Measurements from ENCODE around the gene DNAAF9.
"Not testable (repeated sequence)": the region's sequence is repeated elsewhere in the genome, so short reads cannot be mapped to it uniquely, and the experiment has no call there.

DNAAF9 gene

DNA sequence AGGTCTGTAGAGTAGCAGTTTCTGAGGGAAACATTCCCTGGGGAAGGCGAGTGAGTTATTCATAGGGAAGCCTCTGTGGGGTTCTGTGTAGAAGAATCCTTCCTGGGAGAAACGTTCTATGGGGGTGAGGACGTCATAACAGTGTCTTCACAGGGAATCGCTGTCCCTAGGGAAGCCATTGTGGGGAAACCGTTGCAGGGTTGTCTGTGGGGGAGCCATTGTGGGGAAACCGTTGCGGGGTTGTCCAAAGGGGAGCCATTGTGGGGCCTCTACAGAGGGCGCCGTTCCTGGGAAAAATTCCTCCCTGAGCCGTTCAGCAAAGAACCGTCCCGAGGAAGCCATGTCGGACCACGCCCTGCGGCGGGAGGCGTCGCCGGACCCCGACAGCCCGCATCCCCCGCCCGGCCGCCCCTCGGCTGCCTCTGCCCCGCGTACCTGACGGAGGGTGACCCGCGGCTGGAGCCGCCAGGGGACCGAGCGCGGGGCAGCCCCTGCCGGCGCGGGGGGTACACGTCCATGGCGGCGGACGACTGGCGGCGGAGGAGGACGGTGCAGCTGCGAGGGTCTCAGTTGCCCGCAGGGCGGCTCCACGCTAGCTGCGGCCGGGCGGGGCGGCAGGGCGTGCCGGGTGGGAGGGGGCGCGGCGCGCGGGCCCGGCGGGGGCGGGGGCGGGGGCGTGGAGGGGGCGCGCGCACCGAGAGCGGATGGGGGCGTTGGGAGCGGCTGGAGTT is at the start of gene DNAAF9:
Gene DNAAF9, minus strand, starts transcription at position 630 of the 731 bp plus-strand sequence. Its CDS starts 112 bp downstream, at position 518.
- DNase-seq (ENCODE audit: low read depth), result peak; percentile 37

GRCh38 chr20:3456648-3457047 is 49.2 kb upstream of the DNAAF9 start:
- DNase-seq (ENCODE audit: low read depth), result no peak

- DNase-seq (ENCODE audit: low read depth), result no peak
These were observed 47.4 kb upstream of the DNAAF9 start for GRCh38 chr20:3454831-3455230.

- DNase-seq (ENCODE audit: low read depth), result no peak
These were observed 45.2 kb upstream of the DNAAF9 start for GRCh38 chr20:3452690-3453089.

DNA sequence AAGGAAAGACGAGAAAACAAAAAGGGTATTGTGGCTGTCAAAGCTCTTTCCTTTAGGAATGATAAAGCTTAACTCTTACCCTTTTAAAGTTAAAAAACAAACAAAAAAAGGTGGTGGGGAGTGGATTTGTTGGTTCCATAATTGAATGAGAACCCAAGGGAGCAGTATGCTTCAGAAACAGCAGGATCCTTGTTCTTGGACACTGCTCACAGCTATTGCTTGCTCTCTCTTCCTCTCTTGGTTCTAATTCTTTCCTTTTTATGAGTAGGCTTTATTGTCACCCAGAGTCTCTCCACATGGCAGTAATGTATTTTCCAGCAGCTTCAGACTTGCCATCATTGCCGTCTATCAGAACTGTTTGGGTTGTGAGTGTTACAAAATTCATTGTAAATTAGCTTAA is 44.7 kb upstream of the DNAAF9 start:
- no peak for DNase-seq (ENCODE audit: low read depth)

- DNase-seq (ENCODE audit: low read depth), result no peak
These were observed 41.9 kb upstream of the DNAAF9 start for GRCh38 chr20:3449319-3449718.

GRCh38 chr20:3447321-3447720 is 39.9 kb upstream of the DNAAF9 start:
- no peak for DNase-seq (ENCODE audit: low read depth)

DNA sequence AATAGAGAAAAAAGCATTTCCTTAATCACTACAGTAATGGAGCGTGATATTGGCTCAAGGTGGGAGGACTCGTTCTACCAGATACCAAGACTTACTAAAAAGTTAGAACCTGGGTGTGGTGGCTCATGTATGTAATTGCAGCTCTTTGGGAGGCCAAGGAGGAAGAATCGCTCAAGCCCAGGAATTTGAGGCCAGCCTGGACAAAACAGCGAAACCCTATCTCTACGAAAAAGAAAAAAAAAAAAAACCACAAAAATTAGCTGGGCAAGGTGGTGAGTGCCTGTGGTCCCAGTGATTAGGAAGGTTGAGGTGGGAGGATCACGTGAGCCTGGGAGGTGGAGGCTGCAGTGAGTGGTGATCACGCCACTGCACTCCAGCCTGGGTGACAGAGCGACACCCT is 39.3 kb upstream of the DNAAF9 start:
- no peak for DNase-seq (ENCODE audit: low read depth)

DNA sequence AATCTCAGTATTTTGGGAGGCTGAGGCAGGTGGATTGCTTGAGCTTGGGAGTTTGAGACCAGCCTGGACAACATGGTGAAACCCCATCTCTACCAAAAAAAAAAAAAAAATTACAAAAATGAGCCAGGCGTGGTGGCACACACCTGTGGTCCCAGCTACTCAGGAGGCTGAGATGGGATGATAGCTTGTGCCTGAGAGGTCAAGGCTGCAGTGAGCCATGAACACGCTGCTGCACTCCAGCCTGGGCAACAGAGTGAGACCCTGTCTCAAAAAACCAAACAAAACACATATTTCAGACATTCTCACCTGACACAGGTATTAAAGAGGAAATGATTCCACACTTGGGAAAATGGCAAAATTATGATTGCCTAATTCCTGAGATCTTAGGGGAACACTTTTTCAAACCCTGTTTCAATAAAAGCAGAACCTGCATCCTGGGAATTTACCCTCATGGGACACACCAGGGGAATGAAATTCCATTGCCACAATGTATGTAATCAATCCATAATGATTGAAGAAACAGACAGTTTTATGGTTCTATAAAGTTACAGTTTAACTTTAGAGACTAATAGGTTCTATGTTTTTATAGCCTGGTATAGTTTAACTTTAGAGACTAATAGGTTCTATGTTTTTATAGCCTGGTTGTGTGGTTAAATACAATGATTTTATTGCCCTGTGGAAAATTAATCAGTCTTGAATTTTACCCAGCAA is 29.6 kb upstream of the DNAAF9 start:
- DNase-seq (ENCODE audit: low read depth), result no peak

DNA sequence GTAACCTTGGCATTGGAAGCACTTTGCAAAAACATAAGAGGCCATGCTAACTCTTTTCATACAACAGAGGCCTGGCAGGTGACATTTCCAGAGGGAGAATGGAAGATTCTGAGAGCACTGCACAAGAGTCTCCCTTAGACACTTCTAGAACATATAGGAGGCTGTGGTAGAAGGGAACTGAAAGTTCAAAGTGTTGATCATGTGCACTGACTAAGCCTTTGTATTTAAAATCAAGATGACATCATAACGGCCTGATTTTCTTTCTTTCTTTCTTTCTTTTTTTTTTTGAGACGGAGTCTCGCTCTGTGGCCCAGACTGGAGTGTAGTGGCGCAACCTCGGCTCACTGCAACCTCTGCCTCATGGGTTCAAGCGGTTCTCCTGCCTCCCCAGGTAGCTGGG is 26.8 kb upstream of the DNAAF9 start:
- no peak for DNase-seq (ENCODE audit: low read depth)

DNA sequence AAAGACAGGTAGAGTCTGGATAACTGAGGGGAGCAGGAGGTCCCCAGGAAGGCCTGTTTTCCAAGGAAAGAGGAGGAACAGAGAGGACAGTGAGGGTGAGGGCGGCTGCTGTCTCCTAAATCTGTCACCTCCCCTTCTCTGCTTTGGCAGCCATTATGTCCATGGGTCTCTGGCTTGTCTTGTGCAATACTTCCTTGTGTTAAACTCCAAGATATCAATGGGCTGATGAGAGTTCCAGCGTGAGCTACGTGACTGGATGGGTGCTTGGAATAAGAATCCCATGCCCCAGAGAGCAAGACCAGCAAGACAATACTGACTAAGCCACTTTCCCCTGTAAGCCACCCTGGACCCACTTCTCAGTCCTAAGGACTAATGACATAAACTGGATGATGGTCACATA is 26.3 kb upstream of the DNAAF9 start:
- DNase-seq (ENCODE audit: low read depth), result no peak

DNA sequence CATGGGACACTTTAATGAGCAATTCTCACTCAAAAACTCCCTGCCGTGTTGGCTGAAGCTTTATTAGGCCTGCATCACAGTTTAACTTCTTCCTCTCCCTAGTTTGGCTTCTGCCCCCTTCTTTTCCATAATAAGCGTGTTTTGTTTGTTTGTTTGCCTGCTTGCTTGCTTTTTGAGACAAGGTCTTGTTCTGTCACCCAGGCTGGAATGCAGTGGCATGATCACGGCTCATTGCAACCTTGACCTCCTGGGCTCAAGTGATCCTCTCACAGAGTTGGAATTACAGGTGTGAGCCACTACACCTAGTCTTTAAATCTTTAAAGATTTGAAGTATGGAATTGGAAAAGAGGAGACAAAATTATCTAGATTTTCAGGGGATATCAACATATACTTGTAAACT is 25.4 kb upstream of the DNAAF9 start:
- DNase-seq (ENCODE audit: low read depth), result no peak

DNA sequence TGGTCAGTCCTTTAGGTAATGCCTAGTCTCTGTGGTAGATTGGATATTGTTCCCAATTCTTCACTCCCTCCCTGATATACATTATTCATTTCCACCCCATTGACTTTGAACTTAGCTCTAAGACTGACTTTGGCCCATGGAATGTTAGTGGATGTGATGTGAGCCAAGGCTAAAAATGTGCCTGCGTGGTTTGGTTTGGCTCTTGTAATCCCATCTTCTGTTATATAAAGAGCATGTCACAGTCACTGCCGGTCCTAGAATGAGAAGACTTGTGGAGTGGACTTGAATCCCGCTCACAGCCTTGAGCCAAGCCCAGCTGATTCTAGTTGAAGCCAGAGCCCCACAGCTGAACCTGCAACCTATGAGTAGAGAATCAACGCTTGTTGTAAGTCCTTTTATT is 23.6 kb upstream of the DNAAF9 start:
- DNase-seq (ENCODE audit: low read depth), result no peak

DNA sequence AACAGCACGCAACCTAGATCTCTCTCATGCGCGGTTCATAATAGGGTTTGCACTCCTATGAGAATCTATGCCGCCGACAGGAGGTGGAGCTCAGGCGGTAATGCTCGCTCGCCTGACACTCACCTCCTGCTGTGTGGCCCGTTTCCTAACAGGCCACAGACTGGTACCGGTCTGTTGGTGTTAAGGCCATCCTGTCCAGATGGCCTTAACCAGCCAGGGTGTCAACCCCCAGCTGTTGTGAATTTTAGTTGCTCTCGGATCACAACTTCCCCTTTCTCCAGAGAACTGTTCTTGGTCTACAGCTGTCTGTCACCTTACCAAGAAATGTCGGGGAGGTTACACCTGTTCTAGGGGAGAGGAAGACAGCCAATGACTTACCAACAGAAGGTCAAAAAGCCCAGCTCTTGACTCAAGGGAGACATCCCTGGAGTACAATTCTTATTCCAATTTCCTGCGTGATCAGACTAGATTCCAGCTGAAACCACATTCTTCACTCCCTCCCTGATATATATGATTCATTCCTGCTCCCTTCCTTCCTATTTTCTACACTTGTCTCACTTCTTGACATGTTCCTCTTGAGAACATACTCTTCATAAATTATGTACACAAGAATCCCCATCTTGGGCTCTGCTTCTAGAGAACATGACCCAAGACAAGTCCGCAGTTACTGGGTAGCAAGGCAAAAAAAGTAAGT is 23.1 kb upstream of the DNAAF9 start:
- DNase-seq (ENCODE audit: low read depth), result no peak

- DNase-seq (ENCODE audit: low read depth), result not testable (repeated sequence)
These were observed 19.3 kb upstream of the DNAAF9 start for GRCh38 chr20:3426766-3427165.

GRCh38 chr20:3423126-3423525 is 15.7 kb upstream of the DNAAF9 start:
- no peak for DNase-seq (ENCODE audit: low read depth)

DNA sequence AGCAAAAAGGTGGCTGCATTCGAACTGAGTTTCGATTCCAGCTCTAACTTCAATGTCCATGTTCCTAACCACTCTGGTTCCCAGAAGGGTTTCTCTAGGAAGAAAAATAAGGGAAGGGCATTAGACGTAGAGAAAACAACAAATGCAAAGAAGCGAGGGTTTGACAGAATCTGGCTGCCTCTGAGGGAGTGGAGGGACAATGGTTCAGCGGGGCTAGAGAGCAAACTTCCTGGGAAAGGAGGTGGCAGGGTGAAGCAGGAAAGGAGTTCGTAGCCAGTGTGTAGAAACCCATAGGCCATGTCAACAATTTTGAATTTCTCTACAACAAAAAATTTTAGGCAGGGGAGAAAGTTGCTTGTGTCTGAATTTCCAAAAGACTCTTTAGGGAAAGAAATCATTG is 14.5 kb upstream of the DNAAF9 start:
- DNase-seq (ENCODE audit: low read depth), result no peak

DNA sequence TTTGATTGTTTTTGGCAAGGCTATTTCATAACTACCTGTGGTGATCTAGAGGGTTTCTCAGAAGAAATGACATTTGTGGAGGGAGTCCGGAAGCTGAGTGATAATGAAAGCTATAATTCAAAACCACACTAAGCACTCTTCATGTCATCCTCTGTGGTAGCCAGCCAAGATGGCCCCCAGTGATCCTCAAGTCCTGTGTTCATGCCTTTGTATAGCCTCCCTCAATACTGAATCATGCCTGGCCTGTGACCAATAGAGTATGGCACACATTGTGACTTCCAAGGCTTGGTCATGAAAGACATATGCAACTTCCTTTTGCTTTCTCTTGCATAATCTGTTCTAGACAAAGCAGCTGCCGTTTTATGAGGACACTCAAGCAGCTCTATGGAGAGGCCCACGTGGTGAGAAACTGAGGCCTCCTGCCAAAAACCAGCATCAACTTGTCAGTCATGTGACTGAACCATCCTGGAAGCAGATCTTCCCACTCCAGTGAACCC is 12.8 kb upstream of the DNAAF9 start:
- no peak for DNase-seq (ENCODE audit: low read depth)

DNA sequence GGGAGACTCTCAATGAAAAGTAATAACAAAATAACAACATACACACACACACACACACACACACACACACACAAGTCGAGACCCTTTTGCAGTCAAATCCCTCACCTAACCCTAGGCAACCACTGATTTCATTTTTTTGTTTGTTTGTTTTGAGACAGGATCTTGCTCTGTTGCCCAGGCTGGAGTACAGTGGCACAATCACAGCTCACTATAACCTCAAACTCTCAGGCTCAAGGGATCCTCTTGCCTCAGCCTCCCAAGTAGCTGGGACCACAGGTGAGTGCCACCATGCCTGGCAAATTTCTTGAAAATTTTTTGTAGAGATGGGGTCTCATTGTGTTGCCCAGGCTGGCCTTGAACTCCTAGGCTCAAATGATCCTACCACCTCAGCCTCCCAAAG is 10.7 kb upstream of the DNAAF9 start:
- DNase-seq (ENCODE audit: low read depth), result not testable (repeated sequence)

DNA sequence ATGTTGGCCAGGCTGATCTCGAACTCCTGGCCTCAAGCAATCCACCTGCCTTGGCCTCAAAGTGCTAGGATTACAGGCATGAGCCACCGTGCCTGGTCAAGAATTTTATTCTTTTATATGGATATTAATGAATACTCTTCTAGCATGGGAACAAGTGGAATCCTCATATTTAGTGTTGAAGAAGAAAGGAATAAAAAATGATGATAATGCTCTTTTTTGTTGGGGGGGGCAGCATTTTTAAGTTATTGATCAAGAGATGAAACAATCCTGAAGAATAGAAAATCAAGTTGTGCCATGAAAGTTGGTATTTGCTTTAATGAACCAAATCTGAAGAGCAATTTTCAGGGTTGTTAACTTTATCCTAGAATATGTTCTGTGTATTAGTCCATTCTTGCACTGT is 6.7 kb upstream of the DNAAF9 start:
- no peak for DNase-seq (ENCODE audit: low read depth)

DNA sequence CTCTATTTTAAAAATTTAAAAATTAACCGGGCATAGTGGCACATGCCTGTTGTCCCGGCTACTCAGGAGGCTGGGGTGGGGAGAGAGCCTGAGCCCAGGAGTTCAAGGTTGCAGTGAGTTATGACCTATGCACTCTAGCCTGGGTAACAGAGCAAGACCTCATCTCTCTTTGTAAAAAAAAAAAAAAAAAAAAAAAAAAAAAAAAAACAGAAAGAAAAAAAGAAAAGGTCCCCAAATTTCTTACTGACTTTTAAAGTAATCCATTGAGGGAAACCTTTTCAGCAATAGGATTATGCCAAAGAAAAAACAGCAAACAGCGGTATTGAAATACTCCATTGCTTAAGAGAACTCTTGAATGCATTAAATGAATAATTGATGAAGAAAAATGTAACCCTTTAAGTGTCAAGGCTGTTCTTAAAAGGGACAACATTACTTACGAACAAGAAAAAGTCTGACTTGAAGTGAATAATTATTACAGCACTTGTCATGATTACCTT is 6.0 kb upstream of the DNAAF9 start:
- no peak for DNase-seq (ENCODE audit: low read depth)

DNA sequence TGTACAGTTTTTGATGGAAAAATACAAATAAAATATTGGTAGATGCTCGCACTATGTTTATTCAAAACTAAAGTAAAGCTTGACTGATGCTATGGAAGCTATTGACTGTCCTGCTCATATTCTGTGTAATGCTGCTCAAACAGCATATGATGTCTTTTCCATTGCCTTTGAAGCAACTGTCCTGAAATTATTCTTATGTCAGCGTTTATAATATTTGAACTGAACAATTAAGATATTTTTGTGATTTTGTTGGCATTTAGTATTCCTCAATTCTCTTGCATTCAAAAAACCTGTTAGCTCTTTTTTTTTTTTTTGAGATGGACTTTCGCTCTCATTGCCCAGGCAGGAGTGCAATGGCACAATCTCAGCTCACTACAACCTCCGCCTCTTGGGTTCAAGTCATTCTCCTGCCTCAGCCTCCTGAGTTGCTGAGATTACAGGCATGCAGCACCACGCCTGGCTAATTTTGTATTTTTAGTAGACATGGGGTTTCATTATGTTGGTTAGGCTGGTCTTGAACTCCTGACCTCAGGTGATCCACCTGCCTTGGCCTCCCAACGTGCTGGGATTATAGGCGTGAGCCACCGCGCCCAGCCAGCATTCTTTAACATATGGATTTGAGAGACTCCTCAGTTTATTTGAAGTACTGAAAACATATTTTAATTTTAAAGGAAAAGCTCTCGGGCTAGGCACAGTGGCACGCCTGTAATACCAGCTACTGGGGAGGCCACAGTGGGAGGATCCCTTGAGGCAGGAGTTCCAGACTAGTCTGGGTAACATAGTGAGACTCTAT is 5.3 kb upstream of the DNAAF9 start:
- DNase-seq (ENCODE audit: low read depth), result no peak

All from stimulated activated CD8-positive, alpha-beta memory T cell treated with anti-CD3 and anti-CD28 coated beads, Interleukin-12 subunit alpha, Interleukin-12 subunit beta, amount 100 ng/mL, for 4 hours (primary cell).